Prostate gland (tissue), 2 donors: ENCODE data around the gene KLF7. TPM values are rescaled to one million over a fixed set of nuclear protein-coding genes. Genes with fewer than 3 reads are reported as not detected.

ENCODE experiments used
- DNase-seq: peaks from one replicate; pipeline ENCODE4 v3.0.0-alpha.2; 2019; ENCODE audit warnings: low spot score
- H3K27ac ChIP-seq, 2 donors: fragments of 200-600 bp; sonication (generic); 2 replicates each; pipeline ENCODE4 v1.5.1; 2017 to 2019
- H3K27me3 ChIP-seq: fragments of 200-600 bp; sonication (generic); replicated peaks from 2 replicates; pipeline ENCODE4 v1.5.1; 2019; ENCODE audit not compliant: insufficient read depth
- H3K36me3 ChIP-seq, 2 donors: fragments of 200-600 bp; sonication (generic); 1 replicate in 1 of 2; 2 replicates in 1 of 2; pipeline versions ENCODE4 v1.5.1 to v1.8.1; 2017 to 2019
- H3K4me1 ChIP-seq: fragments of 200-600 bp; sonication (generic); replicated peaks from 2 replicates; pipeline ENCODE4 v1.5.1; 2019
- H3K4me3 ChIP-seq, 2 donors: fragments of 200-600 bp; sonication (generic); 2 replicates each; pipeline ENCODE4 v1.5.1; 2017 to 2019
- H3K9me3 ChIP-seq: fragments of 200-600 bp; sonication (generic); 2 replicates; pipeline ENCODE4 v1.5.1; 2017
- POLR2A ChIP-seq: fragments of 450-650 bp; IDR thresholded peaks from one replicate; pipeline ENCODE4 v1.6.1; 2016; ENCODE audit warnings: antibody characterized with exemption, mild to moderate bottlenecking
- POLR2AphosphoS5 ChIP-seq: sonication (generic); formaldehyde crosslinking; IDR thresholded peaks from one replicate; pipeline ENCODE4 v1.6.1; 2017; ENCODE audit warnings: antibody characterized with exemption
- WGBS: methylation state at CpG from one replicate; pipeline ENCODE4 v1.1.5; 2018; 5-methylcytosine and 5-hydroxymethylcytosine counted together
- intact Hi-C: fragments of 100-400 bp; cut with DNase I; formaldehyde crosslinking; loops from one replicate; pipeline ENCODE4 v1.14.2; 2022
- total RNA-seq, 2 donors: library from RNA; depleted of rRNA; stranded (reverse); fragments of >200 nt; gene quantifications; one replicate each; pipeline ENCODE4 v1.1.0, GENCODE V29; 2016
- TF ChIP-seq, protein P1 (sequence below), 4 experiments: fragments of 200-600 bp in 2 of 4; fragments of 450-650 bp in 2 of 4; sonication (generic) in 2 of 4; IDR thresholded peaks; 1 replicate in 3 of 4; 2 replicates in 1 of 4; pipeline ENCODE4 v1.5.1; 2016 to 2019; ENCODE audit warnings: antibody characterized with exemption in 4 of 4, mild to moderate bottlenecking in 2 of 4, moderate library complexity in 2 of 4

The KLF7 gene
- total RNA-seq, 2 donors from 2014 or later = 10.2 to 23.9 TPM

DNA sequence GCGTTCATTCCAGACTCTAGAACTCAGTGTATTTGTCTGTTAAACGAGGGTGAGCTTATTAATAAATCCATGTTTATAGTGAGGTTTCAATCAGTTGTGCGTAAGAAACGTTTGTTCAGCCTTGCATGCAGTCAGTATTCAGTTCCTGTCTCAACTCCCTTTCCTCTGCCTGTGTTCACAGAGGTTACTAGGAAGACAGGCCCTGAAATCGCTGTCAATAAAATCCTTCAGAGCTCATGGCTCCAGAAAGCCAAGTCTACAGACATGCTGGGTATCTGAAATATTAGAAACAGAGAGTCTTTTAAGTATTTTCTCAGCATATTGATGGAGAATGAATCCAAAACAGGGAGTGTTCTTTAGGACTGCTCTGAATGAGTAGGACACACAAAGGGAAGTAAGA is 75.4 kb downstream of the KLF7 start:
- Histone ChIP-seq H3K27ac (no peak overlapping the region), H3K4me1 (no peaks in the 10 kb centered on the region), H3K9me3 (no peaks in the 10 kb centered on the region), H3K27me3 (no peaks in the 10 kb centered on the region), H3K4me3 (no peak overlapping the region), H3K36me3 (no peaks in the 10 kb centered on the region)
- intact Hi-C loops = no loop called here
- DNase-seq = no peak
- WGBS = 51% methylated on average over 5 of the region's 5 CpGs
- TF ChIP-seq, protein P1, sequence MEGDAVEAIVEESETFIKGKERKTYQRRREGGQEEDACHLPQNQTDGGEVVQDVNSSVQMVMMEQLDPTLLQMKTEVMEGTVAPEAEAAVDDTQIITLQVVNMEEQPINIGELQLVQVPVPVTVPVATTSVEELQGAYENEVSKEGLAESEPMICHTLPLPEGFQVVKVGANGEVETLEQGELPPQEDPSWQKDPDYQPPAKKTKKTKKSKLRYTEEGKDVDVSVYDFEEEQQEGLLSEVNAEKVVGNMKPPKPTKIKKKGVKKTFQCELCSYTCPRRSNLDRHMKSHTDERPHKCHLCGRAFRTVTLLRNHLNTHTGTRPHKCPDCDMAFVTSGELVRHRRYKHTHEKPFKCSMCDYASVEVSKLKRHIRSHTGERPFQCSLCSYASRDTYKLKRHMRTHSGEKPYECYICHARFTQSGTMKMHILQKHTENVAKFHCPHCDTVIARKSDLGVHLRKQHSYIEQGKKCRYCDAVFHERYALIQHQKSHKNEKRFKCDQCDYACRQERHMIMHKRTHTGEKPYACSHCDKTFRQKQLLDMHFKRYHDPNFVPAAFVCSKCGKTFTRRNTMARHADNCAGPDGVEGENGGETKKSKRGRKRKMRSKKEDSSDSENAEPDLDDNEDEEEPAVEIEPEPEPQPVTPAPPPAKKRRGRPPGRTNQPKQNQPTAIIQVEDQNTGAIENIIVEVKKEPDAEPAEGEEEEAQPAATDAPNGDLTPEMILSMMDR (IDR thresholded peaks at IDR 0.05) = no peak

DNA sequence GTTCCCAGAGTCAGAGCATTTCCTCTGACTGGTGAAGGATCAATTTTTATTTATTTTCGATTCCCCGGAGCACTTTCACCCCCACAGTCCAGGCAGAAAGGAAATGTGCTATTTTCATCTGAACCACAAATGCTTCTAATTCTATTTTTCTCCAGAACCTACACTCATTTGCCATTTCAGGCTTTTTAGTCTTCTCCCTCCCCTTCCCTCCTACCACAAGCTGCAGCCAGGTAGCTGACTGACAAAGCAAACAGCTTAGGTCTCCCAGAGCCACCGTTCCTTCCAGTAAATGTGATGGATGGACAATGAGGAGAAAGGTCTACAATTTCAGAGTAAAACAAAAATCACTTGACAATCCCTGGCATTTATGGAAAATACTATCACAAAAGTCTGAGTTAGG is 76.9 kb downstream of the KLF7 start:
- TF ChIP-seq, protein P1 (IDR thresholded peaks at IDR 0.05) = no peak
- TF ChIP-seq POLR2AphosphoS5 (no peak), POLR2A (no peak)
- DNase-seq = no peak
- Histone ChIP-seq H3K9me3 (no peaks in the 10 kb centered on the region), H3K27ac (no peak overlapping the region), H3K4me3 (no peak overlapping the region), H3K4me1 (no peaks in the 10 kb centered on the region), H3K36me3 (no peaks in the 10 kb centered on the region), H3K27me3 (no peaks in the 10 kb centered on the region)
- WGBS = 62% methylated on average over 3 of the region's 3 CpGs
- intact Hi-C loops = no loop called here

DNA sequence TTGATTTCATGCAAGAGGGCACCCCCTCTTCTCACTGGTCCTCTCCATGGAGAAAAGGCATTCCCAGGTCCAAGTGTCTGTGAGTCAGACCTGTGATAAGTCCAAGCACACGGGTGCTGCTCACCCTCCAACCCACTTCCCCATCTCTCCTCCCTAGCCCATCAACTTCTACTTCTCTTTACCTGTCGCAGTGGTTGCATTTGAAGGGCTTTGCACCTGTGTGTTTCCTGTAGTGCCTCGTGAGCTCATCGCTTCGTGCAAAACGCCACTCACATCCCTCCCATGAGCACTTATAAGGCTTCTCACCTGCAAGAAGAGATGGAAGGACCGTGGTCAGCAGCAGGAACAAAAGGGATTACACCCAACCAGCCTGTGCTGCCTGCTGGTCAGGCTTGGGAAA is 77.5 kb downstream of the KLF7 start:
- no peak for DNase-seq
- WGBS = 93% methylated on average over 7 of the region's 7 CpGs
- intact Hi-C loops = no loop called here
- Histone ChIP-seq H3K4me1 (no peaks in the 10 kb centered on the region), H3K4me3 (no peak overlapping the region), H3K27ac (no peak overlapping the region), H3K36me3 (no peaks in the 10 kb centered on the region), H3K27me3 (no peaks in the 10 kb centered on the region), H3K9me3 (no peaks in the 10 kb centered on the region)
- TF ChIP-seq, protein P1 (IDR thresholded peaks at IDR 0.05) = no peak
- TF ChIP-seq POLR2AphosphoS5 (no peak), POLR2A (no peak)

DNA sequence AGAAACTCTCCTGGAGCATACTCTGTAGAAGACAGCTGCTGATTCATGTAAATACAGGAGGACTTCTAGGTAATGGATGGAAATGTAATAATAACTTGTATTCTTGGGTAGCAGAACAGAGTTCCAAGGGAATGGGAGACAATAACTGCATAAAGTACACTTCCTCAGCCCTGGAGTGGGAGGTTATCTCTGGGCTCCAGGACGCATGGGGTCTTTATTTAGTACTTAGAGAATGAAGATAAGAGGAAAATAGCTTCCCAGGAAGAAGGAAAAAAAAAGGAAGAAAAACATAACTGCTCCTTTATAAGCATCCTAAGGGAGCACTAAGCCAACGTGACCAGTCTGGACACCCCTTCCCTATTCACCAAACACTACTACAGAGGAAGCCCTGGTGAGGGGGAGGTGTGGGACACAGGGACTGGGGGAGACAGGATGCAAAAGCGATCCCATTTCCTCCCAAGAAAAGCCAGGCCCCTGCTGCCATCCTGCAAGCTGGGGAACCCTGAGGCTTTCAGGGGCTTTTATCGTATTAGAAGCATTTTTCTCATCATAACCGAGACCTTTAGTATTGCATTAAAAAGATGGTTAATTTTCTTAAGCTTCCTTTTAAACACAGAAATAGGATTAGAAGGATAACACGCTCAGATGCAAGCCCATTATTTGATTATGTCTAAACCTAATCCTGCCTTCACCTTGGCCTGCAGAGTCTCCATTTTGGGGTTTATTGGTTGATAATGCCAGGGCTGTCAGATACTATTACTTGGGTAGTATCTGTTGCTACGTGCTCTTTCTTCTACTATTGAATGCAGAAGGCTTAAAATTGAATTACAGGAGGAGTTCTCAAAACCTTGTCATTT is 78.5 kb downstream of the KLF7 start:
- Histone ChIP-seq H3K36me3 (no peaks in the 10 kb centered on the region), H3K27me3 (no peaks in the 10 kb centered on the region), H3K9me3 (no peaks in the 10 kb centered on the region), H3K4me1 (no peaks in the 10 kb centered on the region), H3K27ac (no peak overlapping the region), H3K4me3 (no peak overlapping the region)
- 88% methylated on average over 7 of the region's 7 CpGs for WGBS
- no peak for DNase-seq
- TF ChIP-seq POLR2A = no peak
- no peak for TF ChIP-seq POLR2AphosphoS5
- TF ChIP-seq, protein P1 (IDR thresholded peaks at IDR 0.05) = no peak
- intact Hi-C loops = no loop called here

DNA sequence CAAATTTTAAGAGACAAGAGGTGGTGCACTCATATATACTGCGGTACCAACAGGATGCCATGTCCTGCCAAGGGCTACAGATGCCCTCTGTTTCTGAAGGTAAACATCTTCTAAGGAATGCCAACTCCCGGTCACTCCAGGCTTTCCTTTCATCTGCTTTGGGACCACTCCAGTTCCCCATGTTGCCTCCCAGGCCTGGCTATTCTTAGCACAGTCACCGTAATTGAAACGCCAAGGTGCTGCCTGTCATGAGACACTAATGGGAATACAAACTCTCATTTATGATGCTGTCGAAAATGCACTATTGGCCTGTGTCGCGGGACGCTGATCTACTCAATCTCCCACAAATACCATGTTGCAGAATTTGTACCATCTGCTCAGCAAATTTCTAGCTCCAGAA is 79.6 kb downstream of the KLF7 start:
- H3K9me3 ChIP-seq = no peaks in the 10 kb centered on the region
- H3K36me3 ChIP-seq = no peaks in the 10 kb centered on the region
- H3K4me3 ChIP-seq = no peak overlapping the region
- WGBS = 73% methylated on average over 8 of the region's 8 CpGs
- H3K4me1 ChIP-seq = no peaks in the 10 kb centered on the region
- TF ChIP-seq, protein P1 (IDR thresholded peaks at IDR 0.05) = no peak
- TF ChIP-seq POLR2A (no peak), POLR2AphosphoS5 (no peak)
- H3K27me3 ChIP-seq = no peaks in the 10 kb centered on the region
- no peak for DNase-seq
- no peak overlapping the region for H3K27ac ChIP-seq
- intact Hi-C loops = no loop called here
